DMS153 treated with DMSO at 0.1 percent for 48 hours (cell line): ENCODE data around the gene MITF.
"Not testable (repeated sequence)": the region's sequence is repeated elsewhere in the genome, so short reads cannot be mapped to it uniquely, and the experiment has no call there.

ENCODE experiments used
- DNase-seq: peaks from one replicate; lab custom pipeline; 2025; ENCODE audit not compliant: unreplicated experiment; lab: John Stamatoyannopoulos, UW

Gene MITF

DNA sequence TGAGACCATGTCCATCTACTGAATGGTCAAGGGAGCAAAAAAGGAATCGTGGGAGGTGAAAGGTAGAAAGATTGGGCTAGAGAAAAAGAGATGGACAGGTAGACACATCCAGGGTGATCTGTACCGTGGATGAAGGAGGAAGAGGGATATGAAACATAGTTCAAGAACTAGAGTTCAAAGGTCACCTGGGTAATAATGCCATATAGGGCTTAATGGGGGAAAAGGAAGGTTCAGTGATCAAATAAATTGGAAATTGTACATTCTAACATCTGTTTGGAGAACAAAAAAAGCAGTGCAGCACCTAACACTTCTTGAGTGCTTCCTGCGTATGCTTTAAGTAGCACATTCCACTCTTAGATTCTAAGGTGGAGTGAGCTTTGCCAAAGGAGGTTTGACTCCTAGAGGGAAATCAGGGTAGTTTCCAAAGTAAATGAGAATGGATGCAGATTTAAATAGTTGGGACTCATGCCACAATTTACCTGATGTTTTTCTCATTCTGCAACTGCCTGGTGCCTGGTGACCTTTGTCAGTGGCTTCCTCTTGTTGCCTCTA is 46.6 kb downstream of the MITF start:
- DNase-seq: no peak

DNA sequence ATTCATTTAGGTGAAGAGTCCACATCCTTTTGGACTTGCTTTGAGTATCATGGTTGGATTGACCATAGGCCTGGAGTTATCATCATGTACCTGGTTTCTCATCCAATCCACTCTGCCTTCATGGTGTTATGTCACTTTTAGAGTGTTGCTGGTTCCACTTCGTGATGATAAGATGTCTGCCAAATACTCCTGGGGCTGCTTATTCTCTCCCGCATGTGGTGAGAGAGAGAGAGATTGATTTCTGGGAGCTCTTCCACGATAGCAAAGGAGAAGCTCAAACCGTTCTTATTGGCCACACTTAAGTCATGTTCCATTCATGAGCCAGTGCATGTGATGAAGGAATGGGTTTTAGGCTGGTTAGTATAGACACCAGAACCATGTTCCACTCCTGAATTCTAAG is 47.6 kb downstream of the MITF start:
- DNase-seq: no peak

- DNase-seq: no peak
Observed at GRCh38 chr3:69787436-69788168, 48.3 kb downstream of the MITF start.

DNA sequence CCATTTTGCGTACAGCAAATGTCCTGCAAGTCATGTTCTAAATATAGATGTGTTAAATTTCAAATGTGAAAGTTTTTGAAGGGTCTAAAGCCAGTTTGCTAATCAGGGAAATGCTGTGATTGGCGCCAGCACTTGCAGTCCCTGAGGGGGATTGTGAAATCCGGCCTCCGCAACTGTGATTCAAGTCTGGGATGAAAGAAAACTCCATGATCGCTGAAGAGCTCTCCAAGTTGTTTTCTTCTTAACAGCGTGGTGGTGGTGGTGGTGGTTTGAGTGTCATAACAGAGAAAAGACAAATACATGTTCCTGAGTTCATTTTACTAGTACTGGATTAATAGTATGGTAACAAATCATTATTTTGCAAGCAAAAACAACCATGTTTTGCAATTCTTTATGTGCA is 51.8 kb downstream of the MITF start:
- no peak for DNase-seq

GRCh38 chr3:69791919-69792399 is 52.7 kb downstream of the MITF start:
- no peak for DNase-seq

GRCh38 chr3:69796126-69796525 is 56.9 kb downstream of the MITF start:
- DNase-seq: not testable (repeated sequence)

GRCh38 chr3:69803681-69804270 is 64.5 kb downstream of the MITF start:
- no peak for DNase-seq

- no peak for DNase-seq
Observed at GRCh38 chr3:69805491-69805890, 66.2 kb downstream of the MITF start.

DNA sequence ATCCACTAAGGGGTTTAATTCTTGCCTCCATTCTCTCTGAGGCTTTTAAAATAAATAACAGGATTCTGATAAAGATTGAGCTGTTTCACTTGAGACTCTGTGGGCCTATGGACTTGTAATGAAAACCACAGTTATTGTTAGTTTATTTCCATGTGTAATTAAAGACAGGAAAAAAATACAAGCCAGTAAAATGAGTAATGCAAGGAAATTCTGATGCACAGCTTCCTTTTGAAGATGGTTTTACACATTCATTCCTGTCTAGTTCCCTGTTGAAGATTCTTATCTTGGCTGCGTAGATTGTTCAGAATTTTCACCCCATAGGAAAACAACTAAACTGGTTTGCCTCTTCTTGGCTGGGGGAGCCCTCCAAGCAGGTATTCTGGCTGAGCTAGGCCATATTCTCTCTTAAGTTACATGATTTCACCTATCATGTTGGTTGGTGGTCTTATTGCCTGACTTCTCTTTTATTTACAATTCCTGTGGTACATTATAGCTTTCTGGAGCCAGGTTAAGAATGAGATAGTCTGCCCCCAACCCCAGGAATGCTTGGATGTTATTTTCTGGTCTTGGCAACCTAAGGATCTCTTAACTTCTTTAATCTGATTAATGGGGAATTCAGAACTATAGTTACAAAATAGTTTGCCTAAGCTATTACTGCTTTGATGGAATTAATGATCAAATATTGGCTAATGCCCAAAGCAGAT is 67.6 kb downstream of the MITF start:
- DNase-seq: no peak

- DNase-seq: no peak
Observed at GRCh38 chr3:69807674-69808073, 68.4 kb downstream of the MITF start.

- DNase-seq: no peak
Observed at GRCh38 chr3:69809076-69809835, 70.0 kb downstream of the MITF start.

DNA sequence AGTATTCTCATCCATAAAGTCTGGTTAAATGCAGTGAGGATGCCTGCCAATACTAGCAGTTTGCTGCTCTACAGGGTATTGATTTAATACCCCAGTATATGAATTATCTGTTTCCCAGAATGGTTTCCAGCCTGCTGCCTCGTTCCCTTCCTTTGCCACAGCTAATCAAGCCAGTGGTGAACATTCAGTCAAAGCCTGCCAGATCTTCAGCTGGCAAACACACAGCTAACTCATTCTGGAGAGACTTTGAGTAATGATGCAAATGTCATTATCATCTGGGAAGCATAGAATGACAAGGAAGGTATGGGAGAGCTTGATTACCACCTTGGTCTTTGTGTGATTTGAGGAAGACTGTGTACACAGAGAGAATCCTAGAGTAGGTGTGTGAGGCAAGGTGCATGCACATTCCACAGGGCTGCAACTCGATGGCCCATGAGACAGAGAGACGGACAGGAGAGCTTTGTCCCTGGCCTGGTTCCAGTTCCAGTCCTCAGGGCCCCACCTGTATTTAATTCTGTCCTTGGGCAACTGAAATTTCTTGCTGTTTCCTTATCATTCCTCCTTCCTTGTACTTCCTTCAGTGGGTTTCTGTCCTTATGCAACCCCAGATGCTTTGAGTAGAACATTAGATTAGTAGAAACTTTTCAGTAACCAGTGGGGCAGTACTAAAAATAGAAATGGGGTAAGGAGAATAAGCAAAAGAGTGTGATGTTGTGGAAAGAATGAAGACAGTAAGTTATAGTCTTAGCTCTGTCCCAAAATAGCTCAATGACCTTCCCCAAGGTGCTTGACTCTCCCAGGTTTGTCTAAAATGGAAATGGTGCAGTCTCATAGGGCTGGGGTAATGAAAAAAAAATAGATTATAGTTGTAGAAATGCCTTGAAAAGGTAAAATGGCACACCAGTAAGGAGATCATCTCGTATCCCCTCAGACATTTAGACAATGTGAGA is 72.5 kb downstream of the MITF start:
- no peak for DNase-seq

- DNase-seq: no peak
Observed at GRCh38 chr3:69815970-69816369, 76.7 kb downstream of the MITF start.

- DNase-seq: no peak
Observed at GRCh38 chr3:69817988-69818387, 78.7 kb downstream of the MITF start.

GRCh38 chr3:69819282-69819681 is 80.0 kb downstream of the MITF start:
- no peak for DNase-seq

DNA sequence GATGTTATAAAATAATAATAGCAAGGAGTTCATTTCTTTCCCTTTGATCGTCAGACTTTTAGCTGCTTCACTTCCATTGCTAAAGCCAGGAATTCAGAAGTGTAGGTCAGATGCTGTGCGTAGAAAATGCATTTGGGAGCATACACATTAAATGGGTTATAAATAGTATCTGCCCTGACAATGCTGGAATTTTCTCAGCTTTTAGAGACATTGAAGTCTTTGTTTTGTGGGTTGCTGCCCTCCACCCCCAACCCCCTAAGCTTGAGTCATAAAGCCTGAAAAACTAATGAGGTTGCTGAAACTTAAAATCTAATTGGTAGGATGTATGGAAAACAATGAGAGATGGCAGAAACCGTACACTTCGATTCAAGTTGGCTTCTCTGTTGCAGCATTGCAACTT is 81.9 kb downstream of the MITF start:
- DNase-seq: no peak

DNA sequence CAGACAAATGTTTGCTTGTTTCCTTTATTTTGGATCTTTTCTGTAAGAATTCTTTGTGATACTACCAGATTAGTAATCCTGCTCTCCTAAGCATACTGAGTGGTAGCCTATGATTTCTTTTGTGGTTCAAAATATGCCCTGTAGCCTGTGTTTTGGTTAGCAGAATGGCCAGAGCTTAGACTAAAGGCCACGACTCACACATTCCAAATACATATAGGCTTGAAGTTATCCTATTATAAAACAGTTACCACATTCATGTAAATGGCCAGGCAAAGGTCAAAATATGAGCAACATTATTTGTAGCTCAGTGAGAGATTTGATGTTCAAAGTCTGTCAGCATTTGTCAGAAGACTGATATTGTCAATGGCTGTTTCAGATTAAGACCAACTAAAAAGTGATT is 84.5 kb downstream of the MITF start:
- DNase-seq: no peak

DNA sequence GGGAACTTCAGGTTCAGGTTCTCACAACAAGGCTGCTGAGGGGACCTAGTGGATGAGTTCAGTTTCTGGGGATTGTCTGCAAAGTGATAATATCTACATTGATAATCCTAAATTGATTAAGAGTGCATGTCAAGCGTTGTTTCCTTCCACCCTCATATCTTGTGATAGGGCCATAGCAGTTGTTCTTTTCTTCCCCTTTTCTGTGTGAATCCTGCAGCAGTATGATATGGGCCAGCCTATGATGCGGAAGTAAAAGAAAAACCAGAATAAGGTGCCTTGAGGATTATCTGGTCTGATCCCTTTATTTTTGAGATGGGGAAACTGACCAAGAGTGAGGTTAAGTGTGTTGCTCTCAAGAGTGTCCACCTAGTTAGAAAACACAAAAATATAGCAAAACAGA is 86.2 kb downstream of the MITF start:
- DNase-seq: no peak

DNA sequence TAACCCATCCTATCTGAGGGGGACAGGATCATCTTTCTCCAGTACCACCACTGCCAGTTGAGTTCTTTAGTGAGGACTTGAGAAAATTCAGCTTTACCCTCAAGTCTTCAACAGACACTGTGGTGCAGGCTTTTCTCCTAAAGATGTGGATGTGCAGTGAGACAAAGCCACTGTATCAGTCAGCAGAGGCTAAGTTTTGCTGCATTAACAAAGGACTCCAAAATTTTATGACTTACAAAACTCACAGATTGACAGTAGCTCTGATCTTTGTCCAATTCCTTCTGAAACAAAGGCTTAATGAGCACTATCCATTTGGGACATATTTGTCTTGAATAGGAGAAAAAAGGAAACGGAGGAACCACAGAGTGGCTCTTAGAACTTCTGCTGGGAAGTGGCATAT is 87.9 kb downstream of the MITF start:
- DNase-seq: no peak

GRCh38 chr3:69828817-69829216 is 89.6 kb downstream of the MITF start:
- no peak for DNase-seq
